ENCODE data around the gene ST3GAL6. TPM values are rescaled to one million over a fixed set of nuclear protein-coding genes. Genes with fewer than 3 reads are reported as not detected.

Gene ST3GAL6
- total RNA-seq, 1 donor from 2014 or later = not detected

DNA sequence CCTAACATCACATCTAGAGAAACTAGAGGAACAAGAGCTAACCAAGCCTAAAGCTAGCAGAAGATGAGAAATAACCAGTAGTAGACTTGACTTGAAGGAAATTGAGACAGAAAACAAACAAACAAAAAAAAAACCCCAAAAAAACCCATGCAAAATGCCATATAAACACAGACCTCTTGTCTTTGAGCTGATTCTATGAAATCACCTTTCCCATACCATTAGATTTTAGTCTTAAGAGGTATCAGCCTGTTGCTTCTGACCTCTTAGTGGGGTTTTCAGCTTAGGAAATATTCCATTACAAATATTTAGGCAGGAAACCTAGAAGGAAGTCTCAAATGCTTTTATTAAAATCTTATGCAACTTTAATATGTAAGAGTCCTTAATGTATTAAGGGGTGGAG lies 23.9 kb upstream of the ST3GAL6 start:
- intact Hi-C loops (cut with micrococcal nuclease) = no loop called here

DNA sequence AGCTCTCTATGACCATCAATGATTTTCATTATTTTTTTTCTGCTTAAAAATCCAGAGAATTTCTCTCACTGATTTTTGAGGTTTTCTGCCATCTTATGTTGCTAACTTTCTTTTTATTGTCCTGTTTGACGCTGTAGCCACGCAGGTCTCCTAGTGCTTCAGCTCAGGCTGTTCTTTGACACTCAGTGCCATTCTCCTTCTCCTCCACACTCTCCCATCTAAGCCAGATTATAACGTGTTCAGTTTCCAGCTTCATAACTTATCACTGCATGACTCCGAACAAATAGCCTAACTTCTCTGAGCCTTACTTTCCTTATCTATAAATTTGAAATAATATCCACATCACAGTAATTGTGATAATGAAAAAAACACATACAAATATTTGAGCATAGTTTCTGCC lies 22.8 kb upstream of the ST3GAL6 start:
- intact Hi-C loops (cut with micrococcal nuclease) = no loop called here

DNA sequence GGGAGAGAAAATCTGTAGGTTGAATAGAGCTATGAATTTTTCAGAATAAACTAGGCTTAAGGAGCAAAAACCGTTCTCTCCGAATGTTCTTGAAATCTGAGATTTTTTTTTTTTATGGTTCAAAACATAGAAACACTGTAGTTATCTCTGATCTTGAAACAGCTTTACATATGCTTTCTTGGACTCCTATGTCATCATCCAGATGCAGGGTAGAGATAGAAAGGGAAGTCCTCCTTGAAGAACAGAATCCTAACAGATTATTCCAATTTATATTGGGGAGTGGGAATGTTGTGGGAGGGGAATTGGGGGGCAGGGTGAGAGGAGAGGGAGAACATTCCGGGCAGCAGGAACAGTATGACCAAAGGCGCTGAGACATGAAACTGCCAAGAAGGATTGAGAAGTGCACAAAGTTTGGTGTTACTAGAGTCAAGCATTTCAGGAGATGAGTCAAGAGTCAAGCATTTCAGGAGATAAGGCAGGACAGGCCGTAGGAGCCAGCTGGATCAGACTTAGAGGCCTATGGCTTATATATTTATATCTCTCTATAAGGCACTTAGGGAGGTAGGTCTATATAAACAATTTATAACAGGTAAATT lies 21.9 kb upstream of the ST3GAL6 start:
- intact Hi-C loops (cut with micrococcal nuclease) = no loop called here

DNA sequence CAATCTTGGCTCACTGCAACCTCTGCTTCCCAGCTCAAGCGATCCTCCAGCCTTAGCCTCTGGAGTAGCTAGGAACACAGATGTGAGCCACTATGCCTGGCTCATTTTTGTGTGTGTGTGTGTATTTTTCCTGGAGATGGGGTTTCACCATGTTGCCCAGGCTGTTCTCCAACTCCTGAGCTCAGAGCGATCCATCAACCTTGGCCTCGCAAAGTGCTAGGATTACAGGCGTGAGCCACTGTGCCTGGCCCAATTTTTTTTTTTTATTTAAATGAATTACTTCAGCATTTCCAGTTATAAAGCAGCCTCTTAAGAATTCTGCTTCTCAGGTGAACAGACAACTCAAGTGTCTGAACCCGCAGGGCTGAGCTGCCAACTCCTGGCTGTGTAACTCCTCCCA lies 20.1 kb upstream of the ST3GAL6 start:
- intact Hi-C loops (cut with micrococcal nuclease) = no loop called here

DNA sequence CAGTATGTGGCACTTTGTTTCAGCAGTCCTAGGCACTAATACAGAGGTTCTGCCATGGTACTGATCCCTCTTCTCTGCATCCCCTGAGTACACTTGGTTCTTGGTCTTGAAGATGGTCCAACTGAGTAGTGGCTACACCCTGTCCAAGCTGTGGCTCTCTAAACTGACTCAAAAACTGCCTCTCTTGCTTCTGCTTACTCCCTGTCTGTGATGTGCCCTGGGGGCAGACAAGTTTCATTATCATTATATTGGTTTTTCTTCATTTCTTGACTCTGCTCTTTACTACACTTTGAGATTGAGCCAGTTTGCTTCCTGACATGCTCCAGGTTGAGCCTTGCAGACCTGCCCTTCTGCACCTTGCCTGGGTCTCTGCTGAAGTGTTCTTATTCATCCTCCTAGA lies 18.9 kb upstream of the ST3GAL6 start:
- intact Hi-C loops (cut with micrococcal nuclease) = no loop called here

DNA sequence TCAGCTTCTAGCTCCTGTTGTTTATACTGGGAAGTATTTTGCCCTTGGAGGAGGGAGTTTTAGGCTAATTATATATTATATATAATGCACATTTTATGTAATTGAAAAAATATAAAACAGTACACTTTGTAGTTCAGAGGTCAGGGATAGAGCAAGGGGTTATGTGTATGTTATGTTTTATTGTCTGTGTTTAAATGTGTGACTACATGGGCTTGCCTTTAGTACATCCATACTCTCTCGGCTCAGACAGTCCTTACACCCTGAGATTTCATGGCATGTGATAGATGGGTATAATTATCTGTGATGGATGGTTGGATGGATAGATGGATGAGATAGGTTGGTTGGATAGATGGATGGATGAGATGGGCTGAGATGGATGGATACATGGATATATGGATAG lies 17.4 kb upstream of the ST3GAL6 start:
- intact Hi-C loops (cut with micrococcal nuclease) = no loop called here

DNA sequence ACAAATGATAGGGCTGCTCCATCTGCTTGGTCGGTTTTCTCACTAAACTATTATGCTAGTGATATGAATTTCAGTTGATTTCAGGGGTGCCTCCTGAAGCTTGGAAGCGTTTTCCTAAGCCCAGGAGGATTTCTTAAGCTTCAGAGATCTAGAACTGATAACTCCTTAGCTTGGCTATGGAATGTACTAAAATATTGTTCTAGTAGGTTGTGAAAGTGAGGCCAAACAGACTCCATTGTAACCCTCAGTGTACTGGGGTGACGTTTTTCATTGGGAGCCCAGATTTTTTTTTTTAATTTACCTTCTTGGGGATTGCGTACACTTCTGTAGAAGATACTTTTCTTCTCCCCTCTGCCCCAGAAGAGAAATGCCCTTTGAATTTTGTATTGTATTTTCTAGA lies 17.0 kb upstream of the ST3GAL6 start:
- intact Hi-C loops (cut with micrococcal nuclease) = no loop called here

DNA sequence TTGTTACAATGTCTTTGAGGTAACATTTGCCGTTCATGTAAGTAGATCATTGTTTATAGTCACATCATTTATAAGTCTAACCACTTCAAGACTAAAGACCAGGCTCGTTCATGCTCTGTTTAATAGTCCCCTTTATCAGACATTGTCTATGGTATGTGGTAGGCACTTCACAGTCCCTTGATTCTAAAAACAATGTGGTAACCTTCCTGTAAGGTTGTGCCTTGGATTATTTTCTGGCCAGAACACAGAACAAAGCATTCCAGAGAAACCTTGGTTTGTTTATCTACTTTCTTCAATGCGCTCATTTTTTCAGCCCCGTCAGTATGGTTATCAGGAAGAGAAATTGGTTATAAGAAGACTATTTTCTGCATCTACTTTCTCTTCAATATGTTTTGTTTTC lies 16.3 kb upstream of the ST3GAL6 start:
- intact Hi-C loops (cut with micrococcal nuclease) = no loop called here

DNA sequence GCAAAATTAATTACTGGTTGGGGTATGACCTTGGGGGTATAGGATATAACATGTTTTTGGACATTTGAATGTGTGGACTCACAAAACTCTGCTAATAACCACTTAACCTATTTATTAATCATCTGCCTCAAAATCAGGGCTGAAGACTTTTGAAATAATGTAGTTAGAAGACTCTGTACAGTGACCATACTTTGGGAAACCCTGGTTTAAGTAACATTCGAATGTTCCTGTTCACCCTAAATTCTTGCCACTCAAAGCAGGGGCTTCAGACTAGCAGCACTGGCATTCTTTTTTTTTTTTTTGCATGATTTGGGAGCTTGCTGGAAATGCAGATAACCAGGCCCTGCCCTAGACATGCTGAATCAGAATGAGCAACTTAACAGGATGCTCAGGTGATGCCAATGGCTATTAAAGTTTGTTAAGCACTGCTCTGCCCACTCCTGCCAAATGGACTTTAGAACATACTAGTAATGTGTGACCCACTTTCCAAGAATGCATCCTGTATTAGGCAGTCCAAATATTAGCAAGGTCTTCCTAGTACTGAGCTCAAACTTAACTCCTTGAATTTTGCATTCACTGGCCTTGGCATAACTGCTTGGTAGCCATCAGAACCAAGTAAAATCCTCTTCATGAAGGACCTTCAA lies 12.7 kb upstream of the ST3GAL6 start:
- intact Hi-C loops (cut with micrococcal nuclease) = no loop called here

DNA sequence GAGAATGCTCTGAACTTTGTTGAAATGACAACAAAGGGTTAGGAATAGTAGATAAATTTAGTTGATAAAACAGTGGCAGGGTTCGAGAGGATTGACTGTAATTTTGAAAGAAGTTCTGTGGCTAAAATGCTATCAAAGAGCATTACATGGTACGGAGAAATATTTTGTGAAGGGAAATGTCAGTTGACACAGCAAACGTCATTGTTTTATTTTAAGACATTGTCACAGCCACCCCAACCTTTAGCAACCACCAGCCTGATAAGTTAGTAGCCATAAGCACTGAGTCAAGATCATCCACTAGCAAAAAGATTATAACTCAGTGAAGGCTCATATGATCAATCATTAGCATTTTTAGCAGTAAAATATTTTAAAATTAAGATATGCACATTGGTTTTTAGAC lies 8.7 kb upstream of the ST3GAL6 start:
- intact Hi-C loops (cut with micrococcal nuclease) = no loop called here

DNA sequence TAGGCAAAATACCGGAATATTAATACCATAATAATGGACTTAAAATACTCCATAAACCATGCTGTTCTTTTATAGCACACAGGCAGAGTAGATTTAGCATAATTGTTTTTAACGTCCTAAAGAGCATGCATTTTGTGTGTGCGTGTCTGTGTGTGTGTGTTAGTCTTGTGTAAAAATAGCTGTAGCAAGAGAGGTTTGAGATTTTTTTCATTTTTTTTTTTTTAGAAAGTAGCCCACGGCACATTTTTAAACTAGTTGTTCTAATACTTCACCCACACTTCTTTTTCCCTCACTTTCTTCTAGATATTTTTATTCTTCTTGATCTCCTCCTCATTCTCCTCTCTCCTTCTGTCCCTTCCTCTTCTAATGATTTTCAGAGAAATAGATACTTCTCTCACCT lies 7.5 kb upstream of the ST3GAL6 start:
- intact Hi-C loops (cut with micrococcal nuclease) = no loop called here

DNA sequence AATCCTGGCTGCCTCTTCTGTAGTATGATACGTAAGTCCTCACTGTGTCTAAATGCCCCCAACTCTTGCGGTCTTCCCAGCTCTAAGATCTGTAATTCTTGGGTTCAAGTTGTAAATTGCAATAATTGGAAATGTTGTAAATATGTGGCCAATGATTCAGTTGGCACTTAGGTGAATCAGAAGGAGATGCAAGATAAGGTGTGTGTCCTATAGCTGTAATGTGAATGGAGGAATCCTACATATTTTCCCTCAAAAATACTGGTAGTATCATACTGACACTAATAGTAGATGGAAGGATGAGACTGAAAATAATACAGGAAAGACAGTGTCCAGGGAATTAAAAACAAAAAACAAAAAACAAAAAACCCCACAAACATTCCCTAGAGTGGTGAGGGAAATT lies 3.5 kb upstream of the ST3GAL6 start:
- intact Hi-C loops (cut with micrococcal nuclease) = no loop called here

DNA sequence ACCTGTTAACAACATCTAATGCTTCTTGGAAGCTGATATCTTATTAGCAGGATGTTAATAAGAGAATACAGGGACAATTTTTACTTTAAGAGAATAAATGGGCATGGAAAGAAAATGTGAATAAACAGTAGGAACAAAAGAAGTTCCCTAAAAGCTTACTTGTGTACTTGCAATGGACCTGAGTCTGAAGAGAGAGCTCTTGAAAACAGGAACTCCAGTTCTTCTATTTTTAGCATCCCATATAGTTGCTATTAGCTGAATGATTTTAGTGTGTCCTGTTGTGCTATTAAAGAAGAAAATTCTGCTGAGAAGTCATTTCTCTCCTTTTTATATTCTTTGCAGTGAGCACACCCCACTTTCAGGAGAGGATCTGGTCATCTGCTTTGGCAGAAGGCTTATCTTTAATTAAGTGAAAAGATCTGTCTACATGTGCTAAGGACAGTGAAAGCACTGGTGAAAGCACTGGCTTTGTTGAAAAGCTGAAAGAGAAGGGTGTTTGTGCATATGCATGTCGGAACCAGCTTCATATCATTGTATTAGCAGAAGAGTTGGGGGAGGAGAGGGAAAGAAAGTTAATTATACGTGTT lies 1.4 kb upstream of the ST3GAL6 start:
- intact Hi-C loops (cut with micrococcal nuclease) = no loop called here

DNA sequence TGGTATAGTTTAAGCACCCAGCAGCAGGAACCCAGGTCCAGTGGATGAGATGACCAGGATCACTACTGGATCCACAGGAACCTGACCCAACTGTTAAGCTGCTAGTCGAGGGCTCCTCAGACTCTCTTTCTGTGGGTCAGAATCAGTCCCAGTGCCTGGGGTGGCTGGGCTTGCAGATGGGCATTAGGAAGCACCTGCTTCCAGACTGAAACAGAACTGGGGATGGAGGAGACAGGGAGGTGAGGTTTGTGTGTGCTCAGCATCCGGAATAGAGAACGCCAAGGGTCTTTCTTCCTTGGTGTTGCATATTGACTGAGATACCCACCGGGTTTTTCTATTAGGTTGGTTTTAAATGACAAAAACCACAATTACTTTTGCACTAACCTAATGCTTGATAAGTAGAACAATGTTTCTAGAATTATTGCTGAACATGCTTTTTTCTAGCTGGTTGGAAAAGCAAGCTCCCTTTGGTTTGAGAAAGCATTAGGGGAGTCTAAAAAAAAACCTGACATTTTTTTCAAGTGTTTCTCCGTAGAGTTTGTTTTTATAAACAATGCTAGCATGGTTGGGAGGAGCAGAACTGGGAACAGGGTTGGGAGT lies 779 bp downstream of the ST3GAL6 start:
- intact Hi-C loops (cut with micrococcal nuclease) = no loop called here

DNA sequence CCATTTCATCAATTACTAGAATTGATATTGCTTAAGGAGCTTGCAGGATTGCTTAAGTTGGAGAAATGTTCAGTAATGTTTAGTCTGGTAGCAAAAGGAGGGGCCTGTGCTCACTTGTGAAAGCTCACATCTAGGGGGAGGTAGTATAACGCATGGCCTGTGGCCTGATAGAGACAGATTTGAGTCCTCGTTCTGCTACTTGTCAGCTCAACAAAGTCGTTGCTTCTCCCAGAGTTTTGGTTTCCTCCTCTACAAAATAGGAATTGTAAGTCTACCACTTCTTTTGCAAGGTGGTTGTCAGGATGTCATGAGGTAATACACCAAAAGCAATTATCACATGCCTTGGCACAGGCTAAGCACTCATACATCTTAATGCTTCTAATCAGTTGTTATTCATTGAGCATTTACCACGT lies 1.3 kb downstream of the ST3GAL6 start:
- intact Hi-C loops (cut with micrococcal nuclease) = no loop called here

DNA sequence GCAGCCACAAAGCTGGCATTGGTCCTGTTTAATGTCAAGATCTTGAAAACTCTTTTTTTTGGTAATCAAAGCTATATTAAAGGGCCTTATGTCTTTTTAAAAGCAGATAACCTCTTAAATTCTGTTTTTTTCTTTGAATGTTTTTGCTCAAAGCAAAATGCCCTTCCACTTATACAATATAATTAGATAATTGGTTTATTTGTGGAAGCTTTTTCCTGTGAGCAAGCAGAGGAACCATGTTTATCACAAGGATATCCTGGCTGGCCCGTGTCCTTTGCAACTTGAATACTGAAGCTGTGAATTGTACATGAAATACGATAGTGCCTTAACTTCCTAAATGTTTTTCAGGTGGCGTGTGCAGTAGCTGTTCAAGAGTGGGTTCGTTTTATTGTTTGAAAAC lies 2.6 kb downstream of the ST3GAL6 start:
- intact Hi-C loops (cut with micrococcal nuclease) = no loop called here

DNA sequence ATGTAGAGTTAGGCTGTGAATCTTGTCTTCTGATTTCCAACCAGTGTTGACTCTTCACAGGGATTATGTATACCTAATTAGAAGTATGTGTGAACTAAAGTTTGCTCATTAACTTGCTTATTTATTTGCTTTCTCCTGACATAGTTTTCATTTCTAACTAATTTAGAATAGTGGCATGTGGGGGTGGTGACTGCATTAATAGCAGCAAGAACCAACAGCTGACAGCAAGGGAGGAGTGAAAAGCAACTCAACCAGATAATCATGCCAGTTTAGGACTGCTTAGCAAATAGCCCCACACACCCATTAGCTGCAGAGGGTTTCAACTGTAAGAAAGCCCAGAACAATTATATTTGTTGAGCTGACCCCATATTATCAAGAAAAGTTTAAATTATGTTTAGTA lies 3.8 kb downstream of the ST3GAL6 start:
- intact Hi-C loops (cut with micrococcal nuclease) = no loop called here

DNA sequence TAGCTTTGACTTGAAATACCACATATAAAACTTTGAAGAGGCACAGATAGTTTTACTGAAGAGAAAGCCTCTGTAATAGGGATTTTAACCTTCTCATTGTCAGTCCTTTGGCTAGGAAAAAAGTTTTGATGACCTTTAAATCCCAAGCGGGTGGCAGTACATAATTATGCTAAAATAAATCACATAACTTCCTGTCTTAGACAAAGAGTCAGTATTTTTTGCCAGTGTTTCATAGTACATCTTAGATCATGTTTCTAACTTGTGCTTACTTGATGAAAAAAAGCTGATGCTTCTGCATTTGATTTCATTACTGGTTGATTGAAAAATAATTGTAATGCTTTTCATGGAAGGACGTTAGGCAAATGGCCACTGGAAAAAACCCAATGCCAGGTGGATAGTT lies 5.8 kb downstream of the ST3GAL6 start:
- intact Hi-C loops (cut with micrococcal nuclease) = no loop called here

DNA sequence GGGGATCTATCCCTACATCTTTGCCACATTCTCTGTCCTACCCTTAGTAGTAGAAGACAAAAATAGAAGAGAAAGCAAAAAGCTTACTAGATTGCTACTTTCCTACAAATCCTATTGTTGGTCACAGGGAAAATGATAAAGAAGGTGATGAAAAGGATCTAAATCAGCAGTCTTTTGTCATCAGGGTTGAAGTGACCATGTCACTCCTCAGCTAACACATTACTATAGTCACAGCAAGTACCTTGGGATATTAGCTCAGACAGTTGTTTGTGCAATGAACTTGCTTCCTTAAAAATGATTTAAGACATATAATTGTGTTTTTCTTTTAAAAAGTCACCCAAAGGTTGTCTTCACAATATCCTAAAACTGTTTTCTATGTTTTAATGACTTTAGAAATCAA lies 6.3 kb downstream of the ST3GAL6 start:
- intact Hi-C loops (cut with micrococcal nuclease) = no loop called here

DNA sequence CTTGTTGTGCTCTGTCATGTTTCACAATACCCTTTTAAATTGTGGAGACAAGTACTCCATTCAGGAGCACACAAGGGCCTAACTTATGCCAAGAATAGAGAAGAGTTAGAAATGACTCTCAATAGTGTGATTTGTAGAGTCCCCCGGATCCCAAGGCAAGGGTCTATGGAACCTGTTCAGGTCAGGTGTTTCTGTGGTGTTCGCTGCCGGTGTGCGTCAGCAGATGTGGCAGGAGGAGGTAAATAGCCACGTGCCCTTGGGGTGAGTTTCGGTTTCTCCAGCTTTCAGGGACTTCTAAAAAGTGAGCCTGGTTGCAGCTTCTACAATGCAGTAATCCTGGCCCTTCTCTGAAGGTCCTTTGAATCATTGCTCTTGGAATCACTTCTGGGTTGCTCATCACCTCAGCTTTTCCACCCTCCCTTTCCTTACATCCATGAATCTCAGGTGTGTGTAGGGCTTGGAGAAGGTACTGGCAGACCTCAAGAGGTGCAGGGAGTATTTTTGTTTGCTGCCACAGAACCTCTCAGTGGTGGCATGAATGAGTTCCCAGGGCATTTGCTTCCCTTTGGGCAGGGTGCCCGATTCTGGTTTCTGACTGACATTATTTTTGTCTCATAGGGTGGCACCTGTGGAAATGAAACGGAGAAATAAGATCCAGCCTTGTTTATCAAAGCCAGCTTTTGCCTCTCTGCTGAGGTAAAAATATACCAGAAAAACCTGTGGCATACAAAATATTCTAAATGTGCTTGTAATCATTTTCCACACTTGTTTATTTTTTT lies 7.3 kb downstream of the ST3GAL6 start:
- intact Hi-C loops (cut with micrococcal nuclease) = no loop called here

DNA sequence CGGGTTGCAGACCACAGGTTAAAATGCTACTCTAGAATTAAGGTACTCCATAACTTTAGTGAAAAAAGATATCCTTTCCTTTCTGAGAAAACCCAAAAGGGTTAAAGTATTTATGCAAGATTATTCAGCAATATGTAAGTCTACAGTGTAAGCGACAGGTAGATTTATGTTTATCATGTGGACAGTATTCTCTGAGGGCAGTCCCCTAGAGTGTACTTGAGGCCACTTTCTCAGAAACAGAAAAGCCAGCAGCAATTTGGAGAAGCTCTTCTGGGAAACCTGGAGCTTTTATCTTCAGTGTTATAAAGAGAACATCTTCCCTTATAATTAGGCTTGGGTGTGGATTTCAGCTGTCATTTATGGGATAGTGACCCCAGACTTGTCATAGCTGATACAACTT lies 8.9 kb downstream of the ST3GAL6 start:
- intact Hi-C loops (cut with micrococcal nuclease) = no loop called here
